Measurements from ENCODE around the gene PTPRT.

Gene PTPRT

DNA sequence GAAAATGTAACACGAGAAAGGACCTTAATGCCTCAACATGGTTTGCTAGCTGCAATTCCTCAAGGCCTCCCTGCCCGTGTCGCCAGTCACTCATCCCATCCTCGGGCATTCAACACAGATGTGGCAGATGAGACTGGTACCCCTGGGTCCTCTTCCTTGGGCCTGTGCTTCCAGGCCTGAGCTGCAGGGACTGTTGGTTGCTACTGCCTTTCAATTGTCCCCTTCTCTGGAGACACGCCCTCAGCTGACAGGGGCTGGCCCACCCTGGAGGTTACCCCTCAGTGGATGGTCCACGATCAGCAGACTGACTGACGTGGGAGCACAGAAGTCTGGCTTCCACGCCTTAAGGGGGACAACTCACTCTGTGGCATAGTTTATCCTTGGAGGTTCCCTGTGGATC is 1076.5 kb downstream of the PTPRT start:
- DNase-seq (ENCODE audit: low read depth): no peak

DNA sequence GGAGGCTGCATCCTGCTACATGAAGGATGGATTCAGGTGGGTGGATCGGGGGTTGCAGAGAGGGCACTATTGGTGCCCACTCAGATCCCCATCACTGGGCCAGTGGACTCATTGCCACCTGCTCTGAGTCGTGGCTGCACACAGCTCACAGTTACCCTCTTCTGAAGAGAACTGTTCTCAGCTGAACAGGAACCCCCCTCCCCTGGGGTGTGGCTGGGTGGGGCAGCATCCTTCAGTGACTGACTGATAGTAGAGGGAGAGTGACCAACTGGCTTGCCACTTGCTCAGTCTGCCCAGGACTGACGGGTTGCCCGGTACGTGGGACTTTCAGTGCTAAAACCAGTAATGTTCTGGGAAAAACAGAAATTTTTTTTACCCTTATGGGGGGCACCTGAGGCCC is 1077.5 kb downstream of the PTPRT start:
- DNase-seq (ENCODE audit: low read depth): no peak

DNA sequence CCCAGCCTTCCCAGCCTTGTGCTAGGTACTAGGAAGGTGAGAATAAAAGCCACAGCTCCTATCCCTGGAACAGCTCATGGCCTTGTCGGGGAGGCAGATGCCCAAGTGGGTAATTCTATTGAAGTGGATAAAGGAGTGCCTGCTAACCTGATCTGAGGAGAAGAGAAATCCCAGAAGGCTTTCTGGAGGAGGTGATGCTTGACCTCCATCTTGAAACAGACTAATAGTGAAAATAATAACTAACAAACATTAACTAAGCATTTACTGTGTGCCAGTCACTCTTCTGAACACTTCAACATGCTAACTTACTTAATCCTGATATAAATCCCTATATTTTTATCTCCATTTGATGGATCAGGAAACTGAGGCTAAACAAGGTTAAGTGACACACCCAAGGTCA is 1078.4 kb downstream of the PTPRT start:
- DNase-seq (ENCODE audit: low read depth): no peak

DNA sequence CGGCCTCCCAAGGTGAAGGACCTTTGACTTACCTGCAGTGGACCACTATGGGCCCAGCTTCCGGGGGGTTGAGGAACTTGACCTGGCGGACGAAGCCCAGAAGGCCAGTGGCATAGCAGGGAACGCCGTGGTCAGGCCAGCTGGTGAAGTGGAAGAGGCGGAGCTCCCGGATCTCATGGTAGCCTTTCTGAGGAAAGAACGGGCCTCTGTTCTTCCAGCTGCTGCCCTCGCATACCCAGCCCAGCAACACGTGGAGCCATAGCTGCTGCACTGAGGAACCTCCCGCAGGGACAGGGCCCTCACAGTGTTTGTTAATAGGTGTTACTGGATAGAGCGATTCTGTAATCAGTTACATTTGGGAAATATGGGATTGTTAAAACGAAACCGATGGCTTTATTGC is 1079.4 kb downstream of the PTPRT start:
- no peak for DNase-seq (ENCODE audit: low read depth)

DNA sequence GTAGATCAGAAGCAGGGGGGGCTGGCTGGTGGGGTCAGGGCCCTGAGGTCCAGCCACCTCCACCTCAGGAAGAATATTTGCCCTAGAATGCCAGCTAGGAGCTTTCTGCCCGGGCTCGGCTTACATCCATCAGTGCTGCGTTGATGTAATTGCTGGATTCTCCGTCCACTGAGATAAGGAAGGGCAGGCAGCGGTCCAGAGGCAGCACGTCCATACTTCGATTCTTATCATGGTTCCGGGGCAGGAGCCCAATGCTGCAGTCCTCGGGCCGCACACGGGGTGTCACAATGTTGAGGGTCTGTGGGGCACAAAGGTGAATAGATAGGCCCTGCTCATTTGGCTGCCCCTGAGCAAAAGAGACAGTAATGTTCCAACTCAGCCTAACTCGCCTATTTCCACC is 1087.7 kb downstream of the PTPRT start:
- no peak for DNase-seq (ENCODE audit: low read depth)

DNA sequence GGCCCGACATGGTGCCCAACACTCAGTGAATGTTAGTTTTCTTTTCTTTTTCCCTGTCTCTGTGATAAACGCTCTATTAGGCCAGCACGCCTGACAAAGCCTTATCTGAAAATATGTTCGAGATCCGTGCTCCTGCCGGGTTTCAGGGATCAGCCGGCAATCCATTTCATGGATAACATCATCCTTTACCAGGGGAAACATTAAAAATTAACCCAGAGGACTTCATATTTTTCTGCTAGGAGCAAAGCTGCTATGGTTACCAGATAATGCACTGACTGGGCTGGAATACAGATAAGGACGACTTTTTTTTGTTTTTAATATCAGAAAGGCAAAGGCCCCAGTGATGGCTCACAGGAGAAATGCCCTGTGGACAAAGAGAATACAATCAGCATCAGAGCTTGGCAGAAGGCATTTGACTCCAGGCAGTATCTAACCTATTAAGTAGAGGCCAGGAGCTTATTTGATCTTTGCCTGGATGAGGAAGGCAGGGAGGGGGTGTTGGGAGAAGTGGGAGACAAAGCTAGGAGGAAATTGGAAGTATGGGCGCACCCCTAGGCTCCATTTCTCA is 1089.5 kb downstream of the PTPRT start:
- DNase-seq (ENCODE audit: low read depth): no peak

DNA sequence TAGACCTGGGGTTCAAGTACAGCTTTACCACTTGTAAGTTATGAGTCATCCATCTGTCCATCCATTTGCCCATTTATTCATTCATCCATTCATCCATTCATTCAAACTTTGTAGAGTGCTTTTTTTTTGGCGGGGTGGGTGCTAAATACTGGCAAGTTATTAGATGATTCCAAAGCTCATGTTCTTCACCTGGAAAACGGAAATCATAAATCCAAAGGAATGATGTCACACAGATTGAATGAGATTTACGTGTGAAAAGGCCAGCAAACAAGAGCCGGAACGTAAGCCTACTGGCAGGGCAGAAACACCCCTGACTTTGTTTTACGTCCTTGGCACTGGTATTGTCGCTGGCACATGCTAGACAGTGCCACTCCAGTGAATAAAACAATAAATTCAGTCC is 1090.6 kb downstream of the PTPRT start:
- DNase-seq (ENCODE audit: low read depth): no peak

DNA sequence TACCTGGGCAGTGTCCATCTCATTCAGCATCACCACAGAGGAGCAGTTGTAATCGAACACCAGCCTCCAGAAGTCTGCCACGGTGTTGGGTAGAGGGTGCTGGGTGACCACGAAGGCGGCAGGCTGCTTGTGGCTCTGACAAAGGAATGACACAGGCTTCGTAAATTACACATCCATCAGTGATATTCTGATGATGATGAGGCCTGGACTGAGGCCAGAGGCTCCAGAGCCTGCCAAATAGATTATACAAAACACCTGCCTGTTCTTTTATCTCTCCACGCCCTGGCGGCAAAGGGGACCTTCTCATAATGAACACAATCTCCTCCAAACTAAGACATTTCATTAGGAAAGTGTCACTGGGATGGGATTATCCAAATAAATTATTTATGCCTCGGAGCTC is 1091.3 kb downstream of the PTPRT start:
- DNase-seq (ENCODE audit: low read depth): no peak

DNA sequence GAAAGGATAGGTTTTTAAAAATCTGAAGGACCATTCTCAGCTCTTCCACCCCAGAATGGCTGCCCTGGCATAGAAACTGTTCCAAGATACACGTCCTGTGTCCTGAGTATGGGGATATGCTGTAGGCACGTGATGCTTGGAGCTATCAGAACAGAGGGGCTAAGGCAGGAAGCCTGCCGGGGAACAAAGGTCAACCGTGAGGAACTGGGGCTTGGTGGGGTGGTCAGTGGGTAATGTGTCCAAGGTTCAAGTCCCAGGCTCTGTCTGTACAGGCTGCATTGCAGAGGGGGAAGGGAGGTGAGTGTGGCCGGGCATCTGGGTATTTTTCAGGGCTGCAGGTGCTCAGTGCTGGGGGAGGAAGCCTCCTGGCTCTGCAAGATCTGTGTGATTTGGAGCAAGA is 1092.0 kb downstream of the PTPRT start:
- DNase-seq (ENCODE audit: low read depth): no peak

DNA sequence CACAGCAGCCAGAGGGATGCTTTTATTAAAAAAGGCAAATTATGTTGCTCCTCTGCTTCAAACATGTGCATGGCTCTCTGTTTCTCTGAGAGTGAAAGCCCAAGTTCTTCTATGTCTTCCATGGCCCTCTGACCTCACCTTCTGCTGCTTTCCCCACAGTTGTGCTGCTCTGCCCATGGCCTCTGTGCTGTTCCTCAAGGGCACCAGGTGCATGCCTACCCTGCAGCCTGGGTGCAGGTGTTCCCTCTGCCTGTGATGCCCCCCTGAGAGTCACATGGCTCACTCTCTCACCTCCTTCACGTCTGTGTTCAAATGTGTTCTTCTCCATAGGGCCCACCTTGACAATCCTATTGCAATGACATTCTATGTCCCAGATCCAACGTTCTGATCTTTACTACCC is 1094.5 kb downstream of the PTPRT start:
- DNase-seq (ENCODE audit: low read depth): no peak

DNA sequence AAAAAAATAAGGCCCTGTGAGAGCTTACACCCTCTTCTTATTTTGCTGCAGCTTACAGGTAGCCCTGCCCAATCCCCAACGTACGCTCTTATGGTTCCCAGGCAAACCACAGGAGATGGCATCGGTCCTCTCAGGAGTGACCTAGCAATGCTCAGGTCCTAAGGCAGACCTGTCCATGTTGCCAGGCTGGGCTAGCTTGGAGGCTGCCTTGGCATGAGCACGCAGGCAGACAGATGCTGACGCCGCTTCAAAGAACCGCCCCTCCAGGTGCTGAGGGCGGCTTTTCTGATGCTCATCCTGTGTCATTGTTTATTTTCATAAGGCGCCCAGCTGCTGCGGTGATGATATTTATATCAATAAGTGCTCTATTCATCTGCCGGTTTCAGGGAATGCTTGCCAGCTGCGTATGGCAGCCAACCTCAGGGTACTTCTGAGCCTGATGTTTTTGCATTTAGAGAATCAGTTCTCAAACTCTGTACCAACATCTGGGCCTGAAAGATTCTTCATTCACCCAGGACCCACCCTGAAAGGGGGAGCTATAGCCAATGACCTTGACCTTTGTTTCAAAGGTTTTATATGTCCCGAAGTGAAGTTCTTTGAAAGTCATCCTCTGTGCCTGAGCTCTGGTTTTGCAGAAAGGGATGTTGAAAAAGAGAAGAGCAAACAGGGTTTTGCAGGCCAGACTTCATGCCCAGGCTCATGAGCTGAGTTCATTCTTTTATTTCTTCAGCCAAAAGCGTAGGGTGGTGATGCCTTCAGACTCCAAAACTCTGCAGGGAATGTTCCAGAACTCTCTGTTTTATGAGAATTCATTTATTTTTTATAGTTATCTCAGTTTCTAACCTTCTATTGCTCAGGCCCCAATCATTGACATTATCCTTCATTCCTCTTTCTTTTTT is 1095.9 kb downstream of the PTPRT start:
- no peak for DNase-seq (ENCODE audit: low read depth)

DNA sequence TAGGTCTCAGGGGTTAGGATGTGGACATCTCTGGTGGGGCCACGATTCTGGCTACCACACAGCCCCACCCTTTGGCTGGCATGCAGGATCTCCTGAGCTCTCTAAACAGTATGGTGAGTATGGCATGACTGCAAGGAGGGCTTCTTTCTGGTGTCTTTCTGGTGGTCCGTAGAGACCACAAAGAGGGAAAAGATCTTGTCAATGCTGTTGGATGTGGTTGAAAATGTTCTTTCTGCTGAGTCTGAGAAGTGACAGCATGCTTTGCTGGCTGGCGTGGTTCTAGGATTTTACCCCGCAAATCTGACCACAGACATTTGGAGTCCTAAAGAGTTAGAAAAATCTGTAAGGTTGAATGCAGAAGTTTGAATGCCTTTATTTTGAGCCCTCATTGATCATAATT is 1096.7 kb downstream of the PTPRT start:
- DNase-seq (ENCODE audit: low read depth): no peak

DNA sequence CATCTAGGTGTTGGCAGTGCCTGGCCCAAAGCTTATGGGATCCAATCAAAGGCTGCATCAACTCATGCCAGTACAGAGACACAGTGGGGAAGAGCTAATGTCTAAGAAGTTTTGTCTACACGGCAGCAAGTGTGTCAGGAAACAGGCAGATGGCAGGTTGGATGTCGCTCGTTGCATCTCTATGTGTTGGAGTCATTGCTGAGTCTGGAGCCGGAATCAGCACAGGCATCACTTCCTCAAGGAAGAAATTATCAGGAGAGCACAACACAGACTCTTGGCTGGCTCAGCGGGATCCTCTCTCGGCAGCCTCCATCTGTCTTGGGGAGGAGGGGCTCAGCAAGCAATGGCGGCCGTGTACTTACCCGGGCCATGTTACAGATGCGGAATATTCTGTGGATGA is 1104.3 kb downstream of the PTPRT start:
- DNase-seq (ENCODE audit: low read depth): no peak

DNA sequence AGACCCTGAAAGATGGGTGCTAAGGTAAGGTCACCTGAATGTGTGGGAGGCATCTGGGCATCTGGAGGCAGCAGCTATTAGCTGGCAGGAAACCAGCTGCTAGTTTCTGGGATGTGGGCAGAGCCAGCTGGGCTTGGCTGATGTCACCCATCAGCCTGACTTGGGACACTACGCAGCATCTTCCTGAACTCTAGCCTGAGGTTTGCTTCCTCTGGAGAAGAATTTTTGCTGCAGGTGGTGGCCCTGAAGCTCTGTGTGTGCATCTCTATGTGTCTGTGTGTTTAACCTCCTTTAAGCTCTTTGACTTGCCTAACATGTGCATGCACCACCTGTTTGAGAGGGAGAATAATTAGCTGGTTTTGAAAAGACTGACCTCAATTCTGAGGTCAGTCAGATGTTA is 1106.4 kb downstream of the PTPRT start:
- no peak for DNase-seq (ENCODE audit: low read depth)

DNA sequence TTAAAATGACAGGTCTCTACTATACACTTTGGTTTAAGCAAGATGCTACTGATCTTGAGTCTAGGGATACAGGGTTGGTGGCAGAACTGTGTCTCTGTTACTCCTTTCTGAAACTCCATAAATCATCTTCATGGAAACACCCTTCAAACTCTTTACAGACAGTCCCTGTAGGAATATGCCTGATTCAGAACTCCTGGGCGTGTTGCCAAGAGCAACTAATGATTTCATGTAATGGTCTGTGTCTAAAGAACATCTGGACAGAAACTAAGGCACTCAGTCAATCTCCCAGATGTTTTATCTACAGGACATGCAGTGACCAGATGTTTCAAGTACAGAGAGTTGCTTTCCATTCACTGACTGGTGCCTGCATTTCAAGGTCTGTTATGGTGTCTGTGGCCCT is 1107.1 kb downstream of the PTPRT start:
- no peak for DNase-seq (ENCODE audit: low read depth)

DNA sequence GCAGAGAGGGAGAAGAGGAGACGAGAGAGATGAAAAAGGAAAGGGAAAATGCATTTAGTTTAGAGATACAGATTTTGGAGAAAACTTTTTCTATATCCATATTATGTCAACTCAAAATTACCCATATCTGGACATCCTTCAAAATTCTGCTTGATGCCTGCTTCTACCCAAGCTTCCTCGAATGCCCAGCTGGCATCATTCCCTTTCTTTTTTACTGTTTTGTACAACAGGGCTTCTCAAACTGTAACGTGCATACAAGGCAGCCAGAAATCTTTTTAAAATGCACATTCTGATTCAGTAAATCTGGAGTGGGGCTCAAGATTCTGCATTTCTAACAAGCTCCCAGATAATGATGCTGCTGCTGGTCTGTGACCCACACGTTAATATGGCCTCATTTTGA is 1108.8 kb downstream of the PTPRT start:
- DNase-seq (ENCODE audit: low read depth): no peak

DNA sequence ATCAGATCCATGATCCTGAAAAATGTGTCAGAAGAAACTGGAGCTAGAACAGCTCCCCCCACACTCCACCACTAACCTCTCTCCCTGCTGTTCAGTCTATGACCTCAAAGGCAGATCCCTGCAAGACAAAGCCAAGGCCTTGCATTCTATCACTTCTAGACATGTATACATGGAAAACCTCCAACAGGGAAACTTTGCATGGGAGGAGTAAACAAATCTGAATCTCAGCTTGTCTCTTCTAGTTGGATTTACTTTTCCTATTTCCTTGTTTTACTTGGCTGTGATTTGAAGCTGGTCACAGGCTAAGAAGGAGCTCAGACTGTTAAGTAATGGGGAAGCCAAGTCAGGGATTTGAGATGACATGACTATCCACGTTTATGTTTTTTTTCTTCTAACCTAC is 1114.8 kb downstream of the PTPRT start:
- no peak for DNase-seq (ENCODE audit: low read depth)

DNA sequence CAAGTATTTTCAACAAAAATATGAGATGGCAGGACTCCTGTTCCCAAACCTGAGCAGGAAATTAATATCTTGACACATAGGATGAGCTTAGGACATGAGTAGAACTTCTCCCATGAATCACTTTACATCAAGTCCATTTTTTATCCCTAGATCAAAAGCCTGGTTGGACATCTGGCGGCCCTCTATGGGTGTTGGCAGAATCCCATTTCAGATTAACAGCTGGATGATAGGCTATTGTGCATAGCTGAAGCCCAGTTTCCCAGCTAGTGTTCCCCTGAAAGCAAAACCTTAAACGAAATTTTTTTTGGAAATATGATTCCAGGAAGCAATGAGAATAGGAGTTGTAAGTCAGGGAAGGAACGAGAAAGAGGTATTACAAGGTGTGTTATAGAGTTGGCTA is 1122.1 kb downstream of the PTPRT start:
- DNase-seq (ENCODE audit: low read depth): no peak

DNA sequence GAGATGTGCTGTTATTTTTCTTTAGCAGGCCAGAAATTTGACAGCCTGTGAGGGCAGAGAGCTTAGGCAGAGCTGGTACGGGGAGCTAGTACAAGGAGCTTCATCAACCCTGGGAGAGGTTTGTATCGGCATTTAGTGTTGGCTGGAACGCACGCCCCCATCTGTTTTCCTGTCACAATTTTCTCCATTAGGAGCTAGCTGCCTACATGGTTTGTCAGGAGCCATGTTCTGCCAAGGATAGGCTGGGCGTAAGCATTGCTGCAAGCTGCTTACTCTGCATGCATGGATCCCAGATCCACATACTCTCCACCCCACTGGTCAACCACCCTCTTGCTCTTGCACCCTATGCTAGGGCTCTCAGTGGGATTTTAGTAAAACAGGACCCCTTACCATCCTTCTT is 1122.5 kb downstream of the PTPRT start:
- DNase-seq (ENCODE audit: low read depth): no peak

DNA sequence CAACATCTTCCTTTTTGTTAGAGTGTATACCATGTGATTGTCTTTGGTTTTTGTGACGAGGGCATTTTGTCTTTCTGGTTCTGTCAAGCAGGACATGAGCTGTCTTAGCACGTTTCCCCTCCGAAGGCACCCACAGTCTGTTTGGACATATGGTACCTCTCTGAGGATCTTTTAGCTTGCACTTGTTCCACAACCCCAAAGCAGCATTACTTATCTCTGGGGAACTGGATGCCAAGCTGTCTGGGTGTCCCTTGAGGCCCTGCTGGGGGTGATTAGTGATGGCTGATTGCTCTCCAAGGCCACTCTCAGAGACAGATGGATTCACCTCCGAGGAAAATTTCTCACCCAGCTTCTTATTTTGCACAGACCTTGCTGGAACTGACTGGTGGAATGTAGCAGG is 1126.6 kb downstream of the PTPRT start:
- no peak for DNase-seq (ENCODE audit: low read depth)

DNA sequence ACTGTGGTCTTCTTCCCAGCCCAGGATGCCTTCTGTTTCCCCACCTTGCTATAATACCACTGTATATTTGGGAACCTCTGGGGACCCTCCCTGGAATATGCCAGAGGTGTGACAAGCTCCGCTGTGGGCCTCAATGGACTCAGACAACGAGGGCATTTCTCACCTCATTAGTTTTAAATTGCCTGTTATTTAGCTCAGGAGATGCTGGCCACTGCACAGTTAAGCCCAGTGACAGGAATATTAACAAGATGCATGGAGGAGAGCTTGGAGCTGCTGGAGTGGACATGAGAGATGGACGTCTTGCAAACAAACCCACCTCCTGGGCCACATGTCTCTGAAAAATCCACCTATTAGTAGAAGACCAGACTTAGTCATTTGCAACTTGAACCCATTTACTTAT is 1136.4 kb downstream of the PTPRT start:
- DNase-seq (ENCODE audit: low read depth): no peak

DNA sequence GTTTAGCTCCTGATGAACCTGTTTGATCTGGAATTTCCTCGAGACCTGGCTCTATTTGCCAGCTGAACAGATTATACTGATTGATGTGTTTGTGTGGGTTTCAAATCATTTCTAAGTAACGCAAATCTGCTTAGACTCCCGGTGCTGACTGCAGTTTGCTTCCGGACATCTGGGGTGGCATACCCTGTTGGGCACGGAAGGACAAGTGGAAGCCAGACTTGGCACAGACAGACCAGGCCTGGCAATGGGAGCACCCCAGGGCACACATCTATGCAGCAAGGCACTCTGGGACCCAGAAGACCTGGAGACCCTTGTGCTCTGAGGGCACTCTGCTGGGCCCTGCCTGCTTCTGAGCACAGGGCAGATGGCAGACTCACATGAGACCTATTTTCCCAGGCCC is 1137.8 kb downstream of the PTPRT start:
- DNase-seq (ENCODE audit: low read depth): no peak

DNA sequence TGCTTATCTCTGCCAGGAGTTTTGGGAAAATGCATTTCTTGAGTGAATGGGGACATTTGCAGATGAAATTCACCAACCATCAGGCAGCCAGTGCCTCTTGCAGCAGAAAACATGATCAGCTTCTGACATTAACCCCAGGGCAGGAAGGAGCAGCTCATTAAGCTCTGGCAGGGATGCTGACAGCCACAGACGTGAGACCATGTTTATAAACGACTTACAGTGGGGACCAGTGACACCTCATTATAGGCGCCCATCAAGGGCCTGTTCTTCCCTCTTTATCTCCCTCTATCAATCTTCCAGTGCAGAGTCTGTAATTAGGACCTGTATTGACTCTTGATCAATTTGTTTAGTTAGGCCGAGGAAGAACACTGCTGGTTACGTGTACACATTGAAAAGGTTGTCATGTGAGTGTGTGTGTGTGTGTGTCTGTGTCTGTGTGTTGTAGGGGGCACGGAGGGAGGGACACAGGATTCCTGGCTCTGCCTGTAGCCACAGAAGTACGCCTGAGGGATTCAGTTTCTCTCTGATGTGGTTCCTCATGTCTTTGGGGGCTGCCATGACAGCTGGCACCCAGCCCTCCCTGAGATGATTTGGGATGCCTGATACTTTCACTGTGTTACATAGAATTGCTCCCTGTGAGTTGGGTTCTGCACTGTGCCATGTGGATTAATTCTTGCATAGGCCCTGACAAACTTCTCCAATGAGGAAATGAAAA is 1143.2 kb downstream of the PTPRT start:
- DNase-seq (ENCODE audit: low read depth): no peak
